Skeletal muscle satellite cell (primary cell): ENCODE measurements around the gene ZFC3H1.
"Not testable (repeated sequence)": the region's sequence is repeated elsewhere in the genome, so short reads cannot be mapped to it uniquely, and the experiment has no call there.

Source experiments
- H3K27me3 ChIP-seq: 2 replicates; pipeline ENCODE4 v1.7.0; 2013; ENCODE audit warnings: low read length; ENCODE audit not compliant: control insufficient read depth, insufficient read depth
- H3K36me3 ChIP-seq: 2 replicates; pipeline ENCODE4 v1.7.0; 2013; ENCODE audit warnings: mild to moderate bottlenecking, control low read depth, low read length; ENCODE audit not compliant: insufficient read depth
- H3K4me1 ChIP-seq: 2 replicates; pipeline ENCODE4 v1.7.0; 2013; ENCODE audit warnings: low read length; ENCODE audit not compliant: control insufficient read depth, insufficient read depth
- H3K4me2 ChIP-seq: 2 replicates; pipeline ENCODE4 v1.7.0; 2013; ENCODE audit warnings: mild to moderate bottlenecking, low read length
- H3K4me3 ChIP-seq: 2 replicates; pipeline ENCODE4 v1.7.0; 2013; ENCODE audit warnings: low read length
- H3K9ac ChIP-seq: 2 replicates; pipeline ENCODE4 v1.7.0; 2013; ENCODE audit warnings: mild to moderate bottlenecking, low read depth, low read length, moderate library complexity
- H3K9me3 ChIP-seq: replicated peaks from 2 replicates; pipeline ENCODE4 v1.7.0; 2013; ENCODE audit warnings: mild to moderate bottlenecking, control low read depth, low read length

ZFC3H1 gene

GRCh38 chr12:71594214-71594948, 69.3 kb downstream of the ZFC3H1 start:
- Histone ChIP-seq H3K4me1 (peaks cover 7% of the 10 kb centered on the region), H3K27me3 (no peaks in the 10 kb centered on the region), H3K9ac (no peak overlapping the region), H3K36me3 (no peaks in the 10 kb centered on the region), H3K4me3 (no peak overlapping the region), H3K9me3 (no peaks in the 10 kb centered on the region), H3K4me2 (no peak overlapping the region)

GRCh38 chr12:71592841-71593240, 70.8 kb downstream of the ZFC3H1 start:
- Histone ChIP-seq H3K9me3 (no peaks in the 10 kb centered on the region), H3K36me3 (no peaks in the 10 kb centered on the region), H3K4me1 (peaks cover 11% of the 10 kb centered on the region), H3K4me2 (no peak overlapping the region), H3K4me3 (no peak overlapping the region), H3K9ac (no peak overlapping the region), H3K27me3 (no peaks in the 10 kb centered on the region)

GRCh38 chr12:71591601-71592000, 72.0 kb downstream of the ZFC3H1 start:
- H3K9ac ChIP-seq: no peak overlapping the region
- no peak overlapping the region for H3K4me2 ChIP-seq
- H3K4me1 ChIP-seq: peaks cover 11% of the 10 kb centered on the region
- H3K36me3 ChIP-seq: no peaks in the 10 kb centered on the region
- no peak overlapping the region for H3K4me3 ChIP-seq
- H3K9me3 ChIP-seq: no peaks in the 10 kb centered on the region
- H3K27me3 ChIP-seq: no peaks in the 10 kb centered on the region

DNA sequence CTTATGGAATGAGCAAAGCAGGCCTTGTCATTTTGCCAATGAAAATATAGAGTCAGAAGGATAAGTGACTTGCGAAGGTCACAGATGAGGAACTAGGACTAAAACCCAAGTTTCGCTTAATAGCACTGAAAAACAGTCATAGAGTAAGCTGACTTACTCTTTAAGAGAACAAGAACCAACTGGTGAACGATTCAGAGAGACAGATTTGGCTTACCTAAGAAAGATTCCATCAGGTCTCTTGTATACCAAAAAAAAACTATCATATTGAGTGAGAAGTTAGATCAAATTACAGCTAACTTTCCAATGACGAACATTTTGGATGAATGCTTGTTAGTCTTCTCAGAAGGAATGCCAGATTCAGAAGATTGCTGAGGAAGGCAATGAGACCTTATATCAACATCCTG, 74.2 kb downstream of the ZFC3H1 start:
- no peak overlapping the region for H3K9ac ChIP-seq
- H3K36me3 ChIP-seq: no peaks in the 10 kb centered on the region
- peak overlapping the region; percentile 8 for H3K4me2 ChIP-seq
- no peaks in the 10 kb centered on the region for H3K9me3 ChIP-seq
- no peak overlapping the region for H3K4me3 ChIP-seq
- H3K4me1 ChIP-seq: peaks cover 11% of the 10 kb centered on the region
- no peaks in the 10 kb centered on the region for H3K27me3 ChIP-seq

- no peak overlapping the region for H3K4me3 ChIP-seq
- H3K9me3 ChIP-seq: no peaks in the 10 kb centered on the region
- no peak overlapping the region for H3K4me2 ChIP-seq
- no peaks in the 10 kb centered on the region for H3K27me3 ChIP-seq
- no peaks in the 10 kb centered on the region for H3K36me3 ChIP-seq
- peaks cover 11% of the 10 kb centered on the region for H3K4me1 ChIP-seq
- H3K9ac ChIP-seq: no peak overlapping the region
These were observed 76.6 kb downstream of the ZFC3H1 start for GRCh38 chr12:71587012-71587411.

DNA sequence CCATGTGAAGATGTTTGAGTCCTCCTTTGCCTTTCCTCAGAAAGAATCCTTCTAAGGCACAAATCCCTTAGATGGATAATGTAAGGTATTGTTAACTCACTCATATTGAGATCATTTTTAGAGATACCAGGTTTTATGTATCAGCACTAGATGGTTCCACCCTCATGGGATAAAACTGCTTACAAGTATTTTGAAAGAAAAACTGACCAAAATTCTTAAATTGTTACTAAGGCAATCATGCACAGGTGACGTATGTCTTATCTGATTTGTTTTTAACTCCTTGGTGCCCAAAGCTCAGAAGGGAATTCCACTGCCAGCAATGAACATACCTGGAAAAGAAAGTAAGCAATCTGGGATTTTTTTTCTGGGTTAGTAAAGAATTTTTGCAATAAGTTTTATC, 78.4 kb downstream of the ZFC3H1 start:
- H3K36me3 ChIP-seq: no peaks in the 10 kb centered on the region
- no peaks in the 10 kb centered on the region for H3K9me3 ChIP-seq
- H3K4me1 ChIP-seq: peaks cover 11% of the 10 kb centered on the region
- no peak overlapping the region for H3K4me2 ChIP-seq
- H3K4me3 ChIP-seq: no peak overlapping the region
- no peaks in the 10 kb centered on the region for H3K27me3 ChIP-seq
- H3K9ac ChIP-seq: no peak overlapping the region

GRCh38 chr12:71584356-71584755, 79.3 kb downstream of the ZFC3H1 start:
- Histone ChIP-seq H3K27me3 (no peaks in the 10 kb centered on the region), H3K4me3 (no peak overlapping the region), H3K9me3 (no peaks in the 10 kb centered on the region), H3K4me2 (no peak overlapping the region), H3K36me3 (no peaks in the 10 kb centered on the region), H3K9ac (no peak overlapping the region), H3K4me1 (peaks cover 4% of the 10 kb centered on the region)

GRCh38 chr12:71582925-71583324, 80.7 kb downstream of the ZFC3H1 start:
- H3K4me2 ChIP-seq: no peak overlapping the region
- H3K27me3 ChIP-seq: no peaks in the 10 kb centered on the region
- no peak overlapping the region for H3K9ac ChIP-seq
- H3K4me1 ChIP-seq: no peaks in the 10 kb centered on the region
- no peaks in the 10 kb centered on the region for H3K9me3 ChIP-seq
- no peak overlapping the region for H3K4me3 ChIP-seq
- H3K36me3 ChIP-seq: no peaks in the 10 kb centered on the region

GRCh38 chr12:71581206-71581605, 82.4 kb downstream of the ZFC3H1 start:
- Histone ChIP-seq H3K9ac (no peak overlapping the region), H3K4me1 (no peaks in the 10 kb centered on the region), H3K36me3 (no peaks in the 10 kb centered on the region), H3K9me3 (no peaks in the 10 kb centered on the region), H3K4me3 (no peak overlapping the region), H3K27me3 (no peaks in the 10 kb centered on the region), H3K4me2 (no peak overlapping the region)

- no peak overlapping the region for H3K9ac ChIP-seq
These were observed 84.9 kb downstream of the ZFC3H1 start for GRCh38 chr12:71578694-71579258.

GRCh38 chr12:71576496-71576895, 87.2 kb downstream of the ZFC3H1 start:
- Histone ChIP-seq H3K27me3 (no peaks in the 10 kb centered on the region), H3K36me3 (no peaks in the 10 kb centered on the region), H3K4me1 (no peaks in the 10 kb centered on the region), H3K9me3 (no peaks in the 10 kb centered on the region), H3K9ac (no peak overlapping the region), H3K4me2 (no peak overlapping the region), H3K4me3 (no peak overlapping the region)

More at GRCh38 chr12:71578694-71579258, 84.9 kb downstream of the ZFC3H1 start:
- H3K9me3 ChIP-seq: no peaks in the 10 kb centered on the region
- H3K27me3 ChIP-seq: no peaks in the 10 kb centered on the region
- no peaks in the 10 kb centered on the region for H3K36me3 ChIP-seq
- no peaks in the 10 kb centered on the region for H3K4me1 ChIP-seq
- H3K4me3 ChIP-seq: no peak overlapping the region
- no peak overlapping the region for H3K4me2 ChIP-seq

GRCh38 chr12:71569885-71570284, 93.8 kb downstream of the ZFC3H1 start:
- not testable (repeated sequence) for H3K27me3 ChIP-seq, H3K4me2 ChIP-seq, H3K4me3 ChIP-seq, H3K4me1 ChIP-seq, H3K9ac ChIP-seq, H3K9me3 ChIP-seq, H3K36me3 ChIP-seq
